GM23338 (cell line): ENCODE measurements around the gene RABL6. TPM values are rescaled to one million over a fixed set of nuclear protein-coding genes. Genes with fewer than 3 reads are reported as not detected.

ENCODE experiments used
- ATAC-seq: fragments of 200-7000 bp; cut with Tn5 transposase; 3 replicates; pipeline ENCODE4 v1.9.1; 2020
- DNase-seq: peaks from one replicate; pipeline ENCODE4 v3.0.0-alpha.2; 2015; ENCODE audit warnings: low spot score
- H2AFZ ChIP-seq: fragments of 200-600 bp; sonication (generic); 2 replicates; pipeline ENCODE4 v1.8.0; 2016; ENCODE audit warnings: antibody characterized with exemption, mild to moderate bottlenecking, moderate library complexity
- H3F3A ChIP-seq: fragments of 200-600 bp; sonication (generic); replicated peaks from 2 replicates; pipeline ENCODE4 v1.8.0; 2017; ENCODE audit warnings: antibody characterized with exemption, mixed run types, low read depth
- H3K27ac ChIP-seq: fragments of 200-600 bp; sonication (generic); 2 replicates; pipeline ENCODE4 v1.6.1; 2016; ENCODE audit warnings: low read depth
- H3K27me3 ChIP-seq: fragments of 200-600 bp; sonication (generic); 2 replicates; pipeline ENCODE4 v1.8.0; 2016; ENCODE audit warnings: mild to moderate bottlenecking, mixed run types, moderate library complexity; ENCODE audit not compliant: insufficient read depth
- H3K36me3 ChIP-seq: fragments of 200-600 bp; sonication (generic); 2 replicates; pipeline ENCODE4 v1.8.0; 2016; ENCODE audit warnings: mild to moderate bottlenecking; ENCODE audit not compliant: insufficient read depth
- H3K4me1 ChIP-seq: fragments of 200-600 bp; sonication (generic); 2 replicates; pipeline ENCODE4 v1.8.0; 2016; ENCODE audit warnings: mild to moderate bottlenecking, moderate library complexity; ENCODE audit not compliant: insufficient read depth
- H3K4me2 ChIP-seq: fragments of 200-600 bp; sonication (generic); 2 replicates; pipeline ENCODE4 v1.7.1; 2017; ENCODE audit warnings: mixed run types
- H3K4me3 ChIP-seq: fragments of 200-600 bp; sonication (generic); 2 replicates; pipeline ENCODE4 v1.6.1; 2016; ENCODE audit warnings: mixed run types
- H3K79me2 ChIP-seq: fragments of 200-600 bp; sonication (generic); replicated peaks from 2 replicates; pipeline ENCODE4 v1.8.0; 2017; ENCODE audit warnings: mild to moderate bottlenecking; ENCODE audit not compliant: insufficient read depth
- H3K9me2 ChIP-seq: fragments of 200-600 bp; sonication (generic); 2 replicates; pipeline ENCODE4 v1.8.0; 2017; ENCODE audit not compliant: insufficient read depth
- H4K20me1 ChIP-seq: fragments of 200-600 bp; sonication (generic); replicated peaks from 2 replicates; pipeline ENCODE4 v1.8.0; 2017; ENCODE audit warnings: mild to moderate bottlenecking; ENCODE audit not compliant: insufficient read depth
- H3K27ac Mint-ChIP-seq: 2 replicates; pipeline ENCODE4 v1.8.0; 2020; ENCODE audit warnings: inconsistent platforms, mild to moderate bottlenecking, moderate library complexity, mixed read lengths
- H3K27me3 Mint-ChIP-seq: 3 replicates; pipeline ENCODE4 v1.8.0; 2022; ENCODE audit warnings: low read depth, mild to moderate bottlenecking, moderate library complexity, mixed read lengths, inconsistent platforms; ENCODE audit not compliant: insufficient read depth, poor library complexity
- H3K36me3 Mint-ChIP-seq: 3 replicates; pipeline ENCODE4 v1.8.0; 2021; ENCODE audit warnings: low read depth, mild to moderate bottlenecking, inconsistent platforms, moderate library complexity, mixed read lengths
- H3K4me1 Mint-ChIP-seq: 3 replicates; pipeline ENCODE4 v1.8.0; 2020; ENCODE audit warnings: mild to moderate bottlenecking, inconsistent platforms, mixed read lengths
- H3K4me3 Mint-ChIP-seq: 3 replicates; pipeline ENCODE4 v1.8.0; 2021; ENCODE audit warnings: moderate library complexity, mild to moderate bottlenecking, inconsistent platforms, mixed read lengths
- H3K9me3 Mint-ChIP-seq: 3 replicates; pipeline ENCODE4 v1.8.0; 2020; ENCODE audit warnings: moderate library complexity, mild to moderate bottlenecking, inconsistent platforms, mixed read lengths
- CREB1 ChIP-seq: fragments of 250-450 bp; sonication (Bioruptor Pico); IDR thresholded peaks from 2 replicates; pipeline ENCODE4 v1.5.0; 2020; ENCODE audit warnings: low read depth, mild to moderate bottlenecking, moderate library complexity
- CTCF ChIP-seq, 2 experiments: fragments of 200-600 bp in 1 of 2; sonication (generic) in 1 of 2; conservative IDR thresholded peaks; 2 replicates each; pipeline versions ENCODE4 v1.5.1 to v1.6.1; 2016 to 2017; ENCODE audit warnings: antibody characterized with exemption in 2 of 2, low read depth in 2 of 2, mild to moderate bottlenecking in 2 of 2, moderate library complexity in 1 of 2
- EZH2 ChIP-seq: fragments of 200-600 bp; sonication (generic); IDR thresholded peaks from one replicate; pipeline ENCODE4 v1.8.0; 2017; ENCODE audit warnings: antibody characterized with exemption, mild to moderate bottlenecking, low read depth; ENCODE audit not compliant: unreplicated experiment
- EZH2phosphoT487 ChIP-seq: fragments of 200-600 bp; sonication (generic); IDR thresholded peaks from one replicate; pipeline ENCODE4 v1.8.1; 2018; ENCODE audit warnings: antibody characterized with exemption; ENCODE audit not compliant: unreplicated experiment
- JUNB ChIP-seq: IDR thresholded peaks from one replicate; pipeline ENCODE4 v1.6.1; 2016; ENCODE audit warnings: antibody characterized with exemption; ENCODE audit not compliant: unreplicated experiment
- NANOG ChIP-seq: IDR thresholded peaks from 2 replicates; pipeline ENCODE4 v1.6.1; 2016; ENCODE audit warnings: antibody characterized with exemption, borderline replicate concordance
- POLR2AphosphoS5 ChIP-seq: IDR thresholded peaks from 2 replicates; pipeline ENCODE4 v1.6.1; 2016; ENCODE audit warnings: antibody characterized with exemption, low read depth
- REST ChIP-seq: IDR thresholded peaks from one replicate; pipeline ENCODE4 v1.6.1; 2018; ENCODE audit warnings: antibody characterized with exemption; ENCODE audit not compliant: unreplicated experiment
- STAT1 ChIP-seq: IDR thresholded peaks from one replicate; pipeline ENCODE4 v1.6.1; 2016; ENCODE audit warnings: antibody characterized with exemption; ENCODE audit not compliant: unreplicated experiment
- ZNF114 ChIP-seq: fragments of 250-450 bp; sonication (Bioruptor Pico); IDR thresholded peaks from 2 replicates; pipeline ENCODE4 v1.5.0; 2020; ENCODE audit warnings: mild to moderate bottlenecking, moderate library complexity
- ZNF331 ChIP-seq: fragments of 250-450 bp; sonication (Bioruptor Pico); IDR thresholded peaks from 2 replicates; pipeline ENCODE4 v1.5.0; 2020; ENCODE audit warnings: low read depth, mild to moderate bottlenecking, moderate library complexity
- polyA plus RNA-seq: library from polyadenylated mRNA; unstranded; fragments of >200 nt; fragmentation: Nextera tagmentation; extraction: Ambion mirVana; gene quantifications from 2 replicates; pipeline ENCODE4 v1.2.1, GENCODE V29; 2016
- total RNA-seq: library from RNA; depleted of rRNA; stranded (reverse); fragments of >200 nt; shearing (Covaris generic); gene quantifications from 2 replicates; pipeline ENCODE4 v1.2.3, GENCODE V29; 2014
- TF ChIP-seq, protein P1 (sequence below): IDR thresholded peaks from 2 replicates; pipeline ENCODE4 v1.6.1; 2016; ENCODE audit warnings: antibody characterized with exemption
- TF ChIP-seq, protein P2 (sequence below): fragments of 250-450 bp; sonication (Bioruptor Pico); IDR thresholded peaks from 2 replicates; pipeline ENCODE4 v1.5.0; 2020; ENCODE audit warnings: mild to moderate bottlenecking, moderate library complexity

The RABL6 gene
- total and polyA plus RNA-seq, 2 experiments from 2014 or later: 59.1 to 127 TPM

- no peak for TF ChIP-seq CREB1
- no peak for TF ChIP-seq STAT1
Measured at GRCh38 chr9:136761545-136761981, 46.2 kb upstream of the RABL6 start (continued).

- H4K20me1 ChIP-seq: no peaks in the 10 kb centered on the region
- TF ChIP-seq STAT1: no peak
- no peak for TF ChIP-seq JUNB
- TF ChIP-seq NANOG: no peak
- TF ChIP-seq REST: no peak
- no peak for TF ChIP-seq EZH2
- TF ChIP-seq ZNF114 (CRISPR knock-in tag): no peak
- no peak for TF ChIP-seq POLR2AphosphoS5
- no peak for TF ChIP-seq CREB1
- no peak for TF ChIP-seq ZNF331
- TF ChIP-seq, protein P1, sequence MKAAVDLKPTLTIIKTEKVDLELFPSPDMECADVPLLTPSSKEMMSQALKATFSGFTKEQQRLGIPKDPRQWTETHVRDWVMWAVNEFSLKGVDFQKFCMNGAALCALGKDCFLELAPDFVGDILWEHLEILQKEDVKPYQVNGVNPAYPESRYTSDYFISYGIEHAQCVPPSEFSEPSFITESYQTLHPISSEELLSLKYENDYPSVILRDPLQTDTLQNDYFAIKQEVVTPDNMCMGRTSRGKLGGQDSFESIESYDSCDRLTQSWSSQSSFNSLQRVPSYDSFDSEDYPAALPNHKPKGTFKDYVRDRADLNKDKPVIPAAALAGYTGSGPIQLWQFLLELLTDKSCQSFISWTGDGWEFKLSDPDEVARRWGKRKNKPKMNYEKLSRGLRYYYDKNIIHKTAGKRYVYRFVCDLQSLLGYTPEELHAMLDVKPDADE: no peak
- no peak for TF ChIP-seq CTCF (conservative IDR thresholded peaks at IDR 0.05; ENCODE audit: low read depth in 2 of 2)
- no peak for TF ChIP-seq EZH2phosphoT487
- TF ChIP-seq, protein P2, sequence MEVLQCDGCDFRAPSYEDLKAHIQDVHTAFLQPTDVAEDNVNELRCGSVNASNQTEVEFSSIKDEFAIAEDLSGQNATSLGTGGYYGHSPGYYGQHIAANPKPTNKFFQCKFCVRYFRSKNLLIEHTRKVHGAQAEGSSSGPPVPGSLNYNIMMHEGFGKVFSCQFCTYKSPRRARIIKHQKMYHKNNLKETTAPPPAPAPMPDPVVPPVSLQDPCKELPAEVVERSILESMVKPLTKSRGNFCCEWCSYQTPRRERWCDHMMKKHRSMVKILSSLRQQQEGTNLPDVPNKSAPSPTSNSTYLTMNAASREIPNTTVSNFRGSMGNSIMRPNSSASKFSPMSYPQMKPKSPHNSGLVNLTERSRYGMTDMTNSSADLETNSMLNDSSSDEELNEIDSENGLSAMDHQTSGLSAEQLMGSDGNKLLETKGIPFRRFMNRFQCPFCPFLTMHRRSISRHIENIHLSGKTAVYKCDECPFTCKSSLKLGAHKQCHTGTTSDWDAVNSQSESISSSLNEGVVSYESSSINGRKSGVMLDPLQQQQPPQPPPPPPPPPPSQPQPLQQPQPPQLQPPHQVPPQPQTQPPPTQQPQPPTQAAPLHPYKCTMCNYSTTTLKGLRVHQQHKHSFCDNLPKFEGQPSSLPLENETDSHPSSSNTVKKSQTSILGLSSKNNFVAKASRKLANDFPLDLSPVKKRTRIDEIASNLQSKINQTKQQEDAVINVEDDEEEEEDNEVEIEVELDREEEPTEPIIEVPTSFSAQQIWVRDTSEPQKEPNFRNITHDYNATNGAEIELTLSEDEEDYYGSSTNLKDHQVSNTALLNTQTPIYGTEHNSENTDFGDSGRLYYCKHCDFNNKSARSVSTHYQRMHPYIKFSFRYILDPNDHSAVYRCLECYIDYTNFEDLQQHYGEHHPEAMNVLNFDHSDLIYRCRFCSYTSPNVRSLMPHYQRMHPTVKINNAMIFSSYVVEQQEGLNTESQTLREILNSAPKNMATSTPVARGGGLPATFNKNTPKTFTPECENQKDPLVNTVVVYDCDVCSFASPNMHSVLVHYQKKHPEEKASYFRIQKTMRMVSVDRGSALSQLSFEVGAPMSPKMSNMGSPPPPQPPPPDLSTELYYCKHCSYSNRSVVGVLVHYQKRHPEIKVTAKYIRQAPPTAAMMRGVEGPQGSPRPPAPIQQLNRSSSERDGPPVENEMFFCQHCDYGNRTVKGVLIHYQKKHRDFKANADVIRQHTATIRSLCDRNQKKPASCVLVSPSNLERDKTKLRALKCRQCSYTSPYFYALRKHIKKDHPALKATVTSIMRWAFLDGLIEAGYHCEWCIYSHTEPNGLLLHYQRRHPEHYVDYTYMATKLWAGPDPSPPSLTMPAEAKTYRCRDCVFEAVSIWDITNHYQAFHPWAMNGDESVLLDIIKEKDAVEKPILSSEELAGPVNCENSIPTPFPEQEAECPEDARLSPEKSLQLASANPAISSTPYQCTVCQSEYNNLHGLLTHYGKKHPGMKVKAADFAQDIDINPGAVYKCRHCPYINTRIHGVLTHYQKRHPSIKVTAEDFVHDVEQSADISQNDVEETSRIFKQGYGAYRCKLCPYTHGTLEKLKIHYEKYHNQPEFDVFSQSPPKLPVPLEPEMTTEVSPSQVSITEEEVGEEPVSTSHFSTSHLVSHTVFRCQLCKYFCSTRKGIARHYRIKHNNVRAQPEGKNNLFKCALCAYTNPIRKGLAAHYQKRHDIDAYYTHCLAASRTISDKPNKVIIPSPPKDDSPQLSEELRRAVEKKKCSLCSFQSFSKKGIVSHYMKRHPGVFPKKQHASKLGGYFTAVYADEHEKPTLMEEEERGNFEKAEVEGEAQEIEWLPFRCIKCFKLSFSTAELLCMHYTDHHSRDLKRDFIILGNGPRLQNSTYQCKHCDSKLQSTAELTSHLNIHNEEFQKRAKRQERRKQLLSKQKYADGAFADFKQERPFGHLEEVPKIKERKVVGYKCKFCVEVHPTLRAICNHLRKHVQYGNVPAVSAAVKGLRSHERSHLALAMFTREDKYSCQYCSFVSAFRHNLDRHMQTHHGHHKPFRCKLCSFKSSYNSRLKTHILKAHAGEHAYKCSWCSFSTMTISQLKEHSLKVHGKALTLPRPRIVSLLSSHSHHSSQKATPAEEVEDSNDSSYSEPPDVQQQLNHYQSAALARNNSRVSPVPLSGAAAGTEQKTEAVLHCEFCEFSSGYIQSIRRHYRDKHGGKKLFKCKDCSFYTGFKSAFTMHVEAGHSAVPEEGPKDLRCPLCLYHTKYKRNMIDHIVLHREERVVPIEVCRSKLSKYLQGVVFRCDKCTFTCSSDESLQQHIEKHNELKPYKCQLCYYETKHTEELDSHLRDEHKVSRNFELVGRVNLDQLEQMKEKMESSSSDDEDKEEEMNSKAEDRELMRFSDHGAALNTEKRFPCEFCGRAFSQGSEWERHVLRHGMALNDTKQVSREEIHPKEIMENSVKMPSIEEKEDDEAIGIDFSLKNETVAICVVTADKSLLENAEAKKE (CRISPR knock-in tag): no peak
- H3F3A ChIP-seq: 0 out of 2 replicates have a peak, but pooled peaks cover 5% of the 10 kb centered on the region
- H2AFZ ChIP-seq: no peak overlapping the region
- H3K4me2 ChIP-seq: peak overlapping the region; percentile 55; the same call in 1 of the 2 replicates
- H3K4me3 ChIP-seq: no peak overlapping the region
- H3K79me2 ChIP-seq: no peaks in the 10 kb centered on the region
- H3K9me2 ChIP-seq: no peaks in the 10 kb centered on the region
- Mint-ChIP-seq H3K27me3 (peaks cover 5% of the 10 kb centered on the region), H3K4me1 (peaks cover 13% of the 10 kb centered on the region), H3K27ac (no peak overlapping the region), H3K4me3 (no peak overlapping the region), H3K9me3 (peaks cover 8% of the 10 kb centered on the region), H3K36me3 (peaks cover 3% of the 10 kb centered on the region; the same call in 2 of the 3 replicates)
- H3K36me3 ChIP-seq: no peaks in the 10 kb centered on the region
- no peaks in the 10 kb centered on the region for H3K4me1 ChIP-seq
- DNase-seq (no peak), ATAC-seq (no peak)
- H3K27ac ChIP-seq: no peak overlapping the region
- no peaks in the 10 kb centered on the region for H3K27me3 ChIP-seq
Measured at GRCh38 chr9:136762221-136762691, 45.5 kb upstream of the RABL6 start.
